GM10847 (cell line): ENCODE data around the gene CDC25B.
A peak's percentile ranks its signal among the peaks of the same experiment; 100 is the strongest.

Experiments used
- POLR2A ChIP-seq: IDR thresholded peaks from 2 replicates; pipeline ENCODE4 v1.6.1; 2011; ENCODE audit not compliant: insufficient read length; ENCODE audit errors: extremely low read depth

CDC25B gene

DNA sequence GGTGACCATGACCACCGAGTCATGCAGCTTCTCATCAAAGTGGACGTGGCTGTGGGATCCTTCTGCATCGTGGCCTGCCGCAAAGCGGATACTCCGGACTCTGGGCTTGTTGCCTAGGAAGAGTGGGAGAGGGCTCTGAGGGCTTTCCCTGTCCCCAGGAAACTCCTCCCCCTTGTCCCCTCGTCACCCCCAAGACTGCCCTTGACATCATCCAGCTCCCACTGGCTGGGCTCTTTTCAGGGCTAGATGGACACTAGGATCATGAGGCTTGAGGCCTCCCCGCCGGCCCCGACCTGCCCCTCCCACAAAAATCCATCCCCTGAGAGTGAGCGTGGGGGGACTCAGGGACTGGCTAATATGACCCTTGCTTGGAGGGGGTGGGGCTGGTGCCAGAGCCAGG lies 37.5 kb upstream of the CDC25B start:
- TF ChIP-seq POLR2A: no peak

DNA sequence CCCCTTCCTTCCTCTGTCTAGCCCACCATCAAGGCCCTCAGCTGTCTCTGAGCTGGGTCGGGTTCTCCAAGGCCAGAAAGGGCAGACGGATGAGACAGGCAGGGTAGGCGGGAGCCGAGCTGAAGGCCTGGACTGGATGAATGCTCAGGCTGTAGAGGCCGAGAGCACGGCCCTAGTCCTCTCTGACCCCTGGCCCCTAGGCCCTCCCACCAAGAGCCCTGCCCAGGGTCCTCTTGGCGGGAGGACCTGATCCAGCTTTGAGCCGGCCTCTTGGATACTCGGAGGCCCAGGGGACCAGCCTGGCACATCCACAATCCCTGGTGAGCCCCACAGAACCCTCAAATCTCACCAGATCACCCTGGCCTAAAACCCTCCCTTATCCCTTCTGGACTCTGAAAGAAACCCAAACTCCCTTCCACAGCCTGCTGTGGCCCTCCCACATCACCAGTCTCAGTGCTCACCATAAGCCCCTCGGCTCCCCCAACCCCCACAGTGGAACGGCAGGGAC lies 36.7 kb upstream of the CDC25B start:
- TF ChIP-seq POLR2A: no peak

DNA sequence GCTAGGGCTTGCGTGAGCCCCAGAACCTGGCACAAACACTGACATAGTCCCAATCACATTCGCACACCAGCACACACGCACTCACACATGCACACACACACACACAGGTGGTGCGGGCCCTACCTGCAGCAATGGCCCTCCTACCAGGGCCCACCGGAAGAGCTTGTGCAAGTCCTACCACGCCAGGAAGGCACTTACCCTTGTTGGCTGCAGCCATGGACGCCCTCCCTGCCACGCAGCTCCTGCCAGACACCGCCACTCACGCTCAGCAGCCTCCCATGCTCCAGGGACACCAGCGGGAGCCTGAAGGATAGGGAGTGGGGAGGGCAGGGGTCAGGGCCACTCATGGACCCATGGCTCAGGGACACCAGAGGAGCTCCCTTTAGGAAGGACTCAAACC lies 36.2 kb upstream of the CDC25B start:
- TF ChIP-seq POLR2A: no peak

DNA sequence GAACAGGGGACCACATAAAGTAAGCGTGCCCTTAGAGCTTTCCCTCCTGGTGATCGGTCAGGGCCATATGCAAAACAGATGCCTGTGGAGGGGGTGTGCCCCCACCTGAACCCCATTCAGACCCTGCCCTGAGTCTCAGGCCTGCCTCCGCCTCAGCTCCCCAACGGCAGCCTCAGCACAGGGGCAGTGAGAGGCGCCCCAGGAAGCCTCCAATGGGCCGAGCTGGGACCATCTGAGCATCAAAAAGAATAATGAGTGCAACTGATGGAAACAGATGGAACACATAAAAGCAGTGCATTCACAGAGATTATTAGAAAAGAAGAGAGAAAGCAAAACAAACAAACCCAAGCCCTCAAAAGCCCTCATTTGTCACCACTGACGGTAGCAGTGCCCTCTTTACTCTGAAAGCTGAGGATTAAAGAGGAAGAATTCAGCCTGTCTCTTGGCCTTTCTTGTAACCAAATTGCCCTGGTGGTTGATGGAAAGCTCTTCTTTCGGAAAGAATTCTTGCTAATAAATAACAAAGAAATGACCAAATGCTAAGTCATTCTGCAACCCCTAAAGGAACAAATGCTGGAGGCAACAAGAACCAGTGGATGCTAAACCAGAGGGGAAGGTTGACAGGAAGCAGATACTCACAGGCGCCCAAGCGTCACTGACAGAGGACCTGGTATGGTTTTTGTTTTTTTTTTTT lies 35.3 kb upstream of the CDC25B start:
- no peak for TF ChIP-seq POLR2A

DNA sequence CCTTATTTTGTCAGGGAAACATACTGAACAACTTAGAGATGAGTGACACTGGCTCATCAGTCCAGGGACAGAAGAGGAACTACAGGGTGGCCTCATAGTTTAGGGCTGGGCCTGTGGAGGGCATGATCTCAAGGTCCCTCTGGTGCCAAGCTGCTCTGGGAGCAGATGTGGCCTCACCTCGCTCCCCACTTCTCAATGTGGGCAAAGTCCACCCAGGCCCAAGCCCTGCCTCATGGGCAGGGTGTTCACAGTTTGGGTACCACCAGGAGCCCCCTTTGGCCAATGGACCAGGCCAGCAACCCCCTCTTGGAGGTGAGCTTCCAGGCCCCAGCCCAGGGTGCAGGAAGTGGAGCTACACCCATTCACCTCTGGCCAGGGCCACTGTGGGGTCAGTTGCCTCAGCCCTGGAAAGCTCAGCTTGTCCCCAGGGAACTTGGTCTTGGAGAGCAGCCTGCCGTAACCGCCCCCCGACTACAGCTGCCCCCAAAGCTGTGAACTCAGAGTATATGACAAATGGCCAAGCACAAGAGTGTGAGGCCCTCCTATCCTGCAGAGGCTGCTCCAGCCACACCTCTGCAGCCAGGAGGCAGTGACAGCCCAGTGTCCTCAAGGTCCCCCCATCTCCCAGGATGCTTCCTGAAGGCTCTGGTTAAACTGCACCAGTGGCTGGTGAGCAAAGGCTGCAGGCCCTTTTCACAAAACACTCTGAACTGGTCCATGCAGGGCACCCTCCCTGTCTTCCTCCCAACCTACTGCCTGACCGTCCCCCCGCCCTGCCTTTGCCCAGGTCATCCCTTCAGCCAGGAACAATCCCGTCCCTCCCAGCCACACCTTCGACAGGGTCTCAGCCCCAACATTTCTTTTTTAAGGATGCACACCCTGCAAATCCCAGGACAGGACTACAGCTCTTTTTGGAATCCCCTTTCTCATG lies 32.2 kb upstream of the CDC25B start:
- no peak for TF ChIP-seq POLR2A

DNA sequence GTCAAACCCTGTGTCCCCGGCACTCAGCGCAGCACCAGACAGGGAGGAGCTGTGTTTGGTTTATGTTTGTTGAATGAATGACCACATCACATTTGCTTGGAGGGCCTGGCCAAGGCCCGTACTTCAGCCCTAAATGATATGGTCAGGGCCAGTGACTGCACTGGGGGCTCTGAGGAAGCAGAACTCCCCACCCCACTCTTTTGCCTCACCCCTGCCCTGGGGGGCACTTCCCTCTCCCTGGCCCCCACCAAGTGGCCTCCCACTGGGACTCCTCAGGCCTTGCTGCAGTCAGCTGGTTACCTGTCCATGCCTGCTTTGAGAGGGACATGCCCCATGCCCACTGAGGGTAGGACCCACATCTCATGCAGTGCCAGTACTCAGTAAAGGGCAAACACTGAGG lies 31.5 kb upstream of the CDC25B start:
- TF ChIP-seq POLR2A: no peak

DNA sequence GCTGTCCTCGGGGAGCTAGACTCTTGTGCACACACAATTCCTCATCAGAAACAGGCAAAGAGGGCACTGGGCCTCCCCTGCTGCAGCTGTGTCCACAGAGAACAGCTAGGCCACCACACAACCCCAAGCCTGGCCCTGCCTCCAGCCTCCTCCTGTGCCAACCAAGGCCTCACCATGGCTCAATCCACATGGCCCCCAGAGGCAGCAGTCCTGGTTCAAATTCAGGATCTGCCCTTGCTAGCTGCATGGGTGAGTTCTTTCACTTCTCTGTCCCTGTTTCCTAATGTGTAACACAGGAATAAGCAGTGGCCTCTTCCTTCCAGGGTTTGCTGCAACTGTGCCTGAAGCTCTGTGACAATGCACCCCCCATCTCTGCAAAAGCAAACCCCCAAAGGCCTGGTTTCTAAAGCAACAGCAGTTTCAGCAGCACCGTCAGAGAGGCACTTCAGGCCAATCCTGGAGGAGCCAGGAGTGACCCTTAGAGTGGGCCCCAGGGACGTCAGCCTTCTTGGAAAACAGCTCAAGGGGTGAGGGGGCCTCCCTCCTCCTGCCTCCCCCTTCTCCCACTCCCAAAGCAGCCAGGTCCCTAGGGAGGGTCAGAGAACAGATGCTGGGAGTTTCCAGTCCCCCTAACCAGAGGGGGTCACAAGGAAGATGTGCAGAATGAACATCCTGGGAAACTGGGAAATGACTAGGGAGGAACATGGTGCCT lies 30.8 kb upstream of the CDC25B start:
- TF ChIP-seq POLR2A: no peak

DNA sequence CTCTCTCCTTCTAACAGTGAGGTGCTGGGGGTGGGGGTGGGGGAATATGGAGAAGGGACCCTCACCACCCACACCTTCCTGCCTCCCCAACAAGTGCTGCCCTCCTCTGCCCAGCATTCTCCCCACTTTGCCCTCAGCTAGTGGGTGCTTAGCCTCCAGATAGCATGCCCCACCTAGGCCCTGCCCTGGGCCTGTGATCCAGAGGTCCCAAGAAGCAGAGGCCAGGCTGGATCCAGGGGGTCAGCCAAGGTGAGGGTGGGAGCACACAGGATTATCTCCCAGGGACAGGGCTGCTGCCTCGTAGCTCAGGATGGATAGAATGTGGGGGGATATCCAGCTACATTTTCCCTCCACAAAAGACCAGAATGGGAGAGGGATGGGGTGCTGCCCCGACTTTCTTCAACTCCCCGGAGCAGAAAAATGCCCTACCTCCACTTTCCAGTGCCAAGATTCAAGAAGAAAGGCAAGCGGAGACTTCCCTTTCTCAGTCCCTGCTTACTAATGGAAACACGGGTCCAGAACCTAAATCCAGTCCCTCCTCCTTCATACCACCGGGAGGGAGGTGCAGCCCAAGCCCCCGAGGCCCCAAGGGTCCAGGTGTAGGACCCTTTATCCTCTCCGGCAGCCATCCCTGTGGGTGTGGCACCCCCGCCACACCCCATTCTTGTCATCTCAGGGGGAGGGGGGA lies 29.5 kb upstream of the CDC25B start:
- no peak for TF ChIP-seq POLR2A

DNA sequence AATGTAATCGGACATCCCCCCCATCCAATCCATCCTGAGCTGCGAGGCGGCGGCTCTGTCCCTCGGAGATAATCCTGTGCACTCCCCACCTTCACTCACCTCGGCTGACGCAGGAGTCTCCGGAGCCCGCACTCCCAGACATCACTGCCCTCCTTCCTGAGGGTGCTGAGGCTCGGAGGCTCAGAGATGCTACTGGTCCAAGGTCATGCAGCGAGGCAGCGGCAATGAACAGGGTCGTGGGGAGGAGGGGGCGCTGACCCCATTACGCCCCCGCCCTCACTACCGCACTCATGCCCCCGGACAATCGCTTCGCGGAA lies 29.0 kb upstream of the CDC25B start:
- no peak for TF ChIP-seq POLR2A

DNA sequence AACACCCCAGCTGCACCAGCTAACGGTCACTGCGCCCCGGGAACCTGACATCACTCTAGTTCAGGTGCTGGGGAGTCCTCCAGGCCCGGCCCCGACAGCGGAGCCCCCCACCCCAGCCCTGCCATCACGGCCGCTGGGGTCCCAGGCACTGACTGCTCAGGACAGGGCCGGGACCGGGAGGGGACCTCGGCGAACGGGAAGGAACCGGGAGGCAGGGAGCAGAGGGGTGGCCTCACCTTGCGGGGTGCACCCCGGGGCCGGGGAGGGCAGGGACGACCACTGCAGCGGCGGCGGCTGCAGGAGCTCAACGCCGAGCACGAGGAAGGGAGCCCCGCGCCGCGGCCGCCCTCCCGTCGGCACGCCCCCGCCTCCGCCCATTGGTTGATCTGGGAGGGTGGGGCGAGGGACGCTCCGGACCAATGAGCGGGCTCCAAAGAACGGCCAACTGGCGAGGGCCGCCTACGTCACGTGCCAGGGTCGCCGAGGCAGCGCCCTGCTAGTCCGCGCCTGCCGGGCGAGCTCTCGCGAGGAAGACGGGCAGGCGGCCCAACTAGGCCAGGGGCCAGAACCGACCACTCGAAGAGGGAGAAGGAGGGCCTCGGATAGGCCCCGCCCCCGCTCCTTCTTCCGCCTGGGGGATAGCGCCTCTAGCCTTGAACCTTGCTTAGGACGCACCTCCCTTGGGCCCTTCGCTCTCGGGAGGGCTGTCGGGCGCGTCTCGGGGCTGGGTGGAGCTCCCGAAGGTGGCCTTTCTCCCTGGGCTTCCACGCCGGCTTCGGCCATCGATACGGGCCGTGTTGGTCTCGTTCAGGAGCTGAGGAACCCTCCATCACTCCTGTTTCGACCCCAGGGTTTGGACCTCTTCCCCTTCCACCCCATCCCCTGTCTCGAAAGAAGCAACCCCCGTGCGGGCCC lies 28.4 kb upstream of the CDC25B start, which contains the start of gene ADISSP:
Gene ADISSP (minus strand): TSS at position 327 of the 915 bp plus-strand sequence. CDS start 7,653 bp downstream, outside the sequence.
- TF ChIP-seq POLR2A: peak; percentile 22

DNA sequence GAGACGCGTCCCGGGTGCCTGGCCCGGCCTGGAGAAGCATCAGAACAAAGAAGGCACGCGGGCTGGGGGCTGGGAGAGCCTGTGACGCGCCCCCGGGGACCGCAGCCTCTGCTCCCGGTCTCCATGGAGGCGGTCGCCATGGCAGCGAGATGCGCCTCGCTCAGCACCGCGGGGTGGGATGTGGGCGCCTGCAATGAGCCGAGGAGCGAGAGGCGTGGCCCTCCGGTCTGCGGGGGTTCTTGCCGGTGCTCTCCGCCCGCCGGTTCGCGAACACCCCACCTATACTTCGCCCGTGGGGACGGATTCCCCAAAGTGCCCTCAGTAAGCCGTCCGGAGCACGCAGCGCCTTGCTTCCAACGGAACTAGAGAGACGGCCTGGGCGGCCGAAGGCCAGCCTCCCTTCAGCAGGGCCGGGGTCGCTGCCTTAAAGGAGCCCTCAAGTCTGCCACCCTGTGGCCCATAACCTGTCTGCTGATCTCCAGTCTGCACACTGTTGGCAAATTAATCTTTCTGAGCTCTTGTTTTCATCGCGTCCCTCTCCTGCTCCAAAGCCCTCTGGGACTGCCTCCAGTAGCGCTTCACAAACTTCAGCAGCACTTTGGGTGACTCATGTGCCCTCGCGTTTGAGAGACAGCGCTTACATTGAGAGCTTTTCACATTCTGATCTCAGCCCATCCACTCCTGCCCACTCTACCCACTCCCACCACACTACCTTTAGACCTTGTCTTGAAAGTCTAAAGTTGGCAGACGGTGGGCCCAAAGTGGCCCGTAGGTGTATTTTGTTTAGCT lies 27.6 kb upstream of the CDC25B start:
- no peak for TF ChIP-seq POLR2A

DNA sequence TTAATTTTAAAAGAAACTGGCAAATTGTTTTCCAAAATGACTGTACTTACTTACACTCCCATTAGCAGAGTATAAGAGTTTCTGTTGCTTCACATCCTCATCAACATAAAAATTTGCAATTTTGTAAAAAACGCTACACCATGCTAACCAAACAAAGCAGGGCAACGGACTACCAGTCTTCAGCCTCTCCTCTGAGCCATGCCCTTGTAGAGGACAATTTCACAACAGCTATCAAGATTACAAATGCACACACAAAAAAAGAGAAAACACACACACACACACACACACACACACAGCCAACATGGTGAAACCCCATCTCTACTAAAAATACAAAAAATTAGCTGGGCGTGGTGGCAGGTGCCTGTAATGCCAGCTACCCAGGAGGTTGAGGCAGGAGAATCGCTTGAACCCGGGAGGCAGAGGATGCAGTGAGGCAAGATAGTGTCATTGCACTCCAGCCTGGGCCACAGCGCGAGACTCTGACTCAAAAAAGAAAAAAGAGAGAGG lies 24.5 kb upstream of the CDC25B start:
- TF ChIP-seq POLR2A: no peak
